GM23338 (cell line): Measurements from ENCODE around the gene NAA20. TPM values are rescaled to one million over a fixed set of nuclear protein-coding genes. Genes with fewer than 3 reads are reported as not detected.
A peak's percentile ranks its signal among the peaks of the same experiment; 100 is the strongest.

Source experiments
- ATAC-seq: fragments of 200-7000 bp; cut with Tn5 transposase; 3 replicates; pipeline ENCODE4 v1.9.1; 2020
- DNase-seq: peaks from one replicate; pipeline ENCODE4 v3.0.0-alpha.2; 2015; ENCODE audit warnings: low spot score
- H2AFZ ChIP-seq: fragments of 200-600 bp; sonication (generic); 2 replicates; pipeline ENCODE4 v1.8.0; 2016; ENCODE audit warnings: antibody characterized with exemption, mild to moderate bottlenecking, moderate library complexity
- H3F3A ChIP-seq: fragments of 200-600 bp; sonication (generic); replicated peaks from 2 replicates; pipeline ENCODE4 v1.8.0; 2017; ENCODE audit warnings: antibody characterized with exemption, mixed run types, low read depth
- H3K27ac ChIP-seq: fragments of 200-600 bp; sonication (generic); 2 replicates; pipeline ENCODE4 v1.6.1; 2016; ENCODE audit warnings: low read depth
- H3K27me3 ChIP-seq: fragments of 200-600 bp; sonication (generic); 2 replicates; pipeline ENCODE4 v1.8.0; 2016; ENCODE audit warnings: mild to moderate bottlenecking, mixed run types, moderate library complexity; ENCODE audit not compliant: insufficient read depth
- H3K36me3 ChIP-seq: fragments of 200-600 bp; sonication (generic); 2 replicates; pipeline ENCODE4 v1.8.0; 2016; ENCODE audit warnings: mild to moderate bottlenecking; ENCODE audit not compliant: insufficient read depth
- H3K4me1 ChIP-seq: fragments of 200-600 bp; sonication (generic); 2 replicates; pipeline ENCODE4 v1.8.0; 2016; ENCODE audit warnings: mild to moderate bottlenecking, moderate library complexity; ENCODE audit not compliant: insufficient read depth
- H3K4me2 ChIP-seq: fragments of 200-600 bp; sonication (generic); 2 replicates; pipeline ENCODE4 v1.7.1; 2017; ENCODE audit warnings: mixed run types
- H3K4me3 ChIP-seq: fragments of 200-600 bp; sonication (generic); 2 replicates; pipeline ENCODE4 v1.6.1; 2016; ENCODE audit warnings: mixed run types
- H3K79me2 ChIP-seq: fragments of 200-600 bp; sonication (generic); replicated peaks from 2 replicates; pipeline ENCODE4 v1.8.0; 2017; ENCODE audit warnings: mild to moderate bottlenecking; ENCODE audit not compliant: insufficient read depth
- H3K9me2 ChIP-seq: fragments of 200-600 bp; sonication (generic); 2 replicates; pipeline ENCODE4 v1.8.0; 2017; ENCODE audit not compliant: insufficient read depth
- H4K20me1 ChIP-seq: fragments of 200-600 bp; sonication (generic); replicated peaks from 2 replicates; pipeline ENCODE4 v1.8.0; 2017; ENCODE audit warnings: mild to moderate bottlenecking; ENCODE audit not compliant: insufficient read depth
- H3K27ac Mint-ChIP-seq: 2 replicates; pipeline ENCODE4 v1.8.0; 2020; ENCODE audit warnings: inconsistent platforms, mild to moderate bottlenecking, moderate library complexity, mixed read lengths
- H3K27me3 Mint-ChIP-seq: 3 replicates; pipeline ENCODE4 v1.8.0; 2022; ENCODE audit warnings: low read depth, mild to moderate bottlenecking, moderate library complexity, mixed read lengths, inconsistent platforms; ENCODE audit not compliant: insufficient read depth, poor library complexity
- H3K36me3 Mint-ChIP-seq: 3 replicates; pipeline ENCODE4 v1.8.0; 2021; ENCODE audit warnings: low read depth, mild to moderate bottlenecking, inconsistent platforms, moderate library complexity, mixed read lengths
- H3K4me1 Mint-ChIP-seq: 3 replicates; pipeline ENCODE4 v1.8.0; 2020; ENCODE audit warnings: mild to moderate bottlenecking, inconsistent platforms, mixed read lengths
- H3K4me3 Mint-ChIP-seq: 3 replicates; pipeline ENCODE4 v1.8.0; 2021; ENCODE audit warnings: moderate library complexity, mild to moderate bottlenecking, inconsistent platforms, mixed read lengths
- H3K9me3 Mint-ChIP-seq: 3 replicates; pipeline ENCODE4 v1.8.0; 2020; ENCODE audit warnings: moderate library complexity, mild to moderate bottlenecking, inconsistent platforms, mixed read lengths
- CREB1 ChIP-seq: fragments of 250-450 bp; sonication (Bioruptor Pico); IDR thresholded peaks from 2 replicates; pipeline ENCODE4 v1.5.0; 2020; ENCODE audit warnings: low read depth, mild to moderate bottlenecking, moderate library complexity
- EZH2 ChIP-seq: fragments of 200-600 bp; sonication (generic); IDR thresholded peaks from one replicate; pipeline ENCODE4 v1.8.0; 2017; ENCODE audit warnings: antibody characterized with exemption, mild to moderate bottlenecking, low read depth; ENCODE audit not compliant: unreplicated experiment
- EZH2phosphoT487 ChIP-seq: fragments of 200-600 bp; sonication (generic); IDR thresholded peaks from one replicate; pipeline ENCODE4 v1.8.1; 2018; ENCODE audit warnings: antibody characterized with exemption; ENCODE audit not compliant: unreplicated experiment
- JUNB ChIP-seq: IDR thresholded peaks from one replicate; pipeline ENCODE4 v1.6.1; 2016; ENCODE audit warnings: antibody characterized with exemption; ENCODE audit not compliant: unreplicated experiment
- NANOG ChIP-seq: IDR thresholded peaks from 2 replicates; pipeline ENCODE4 v1.6.1; 2016; ENCODE audit warnings: antibody characterized with exemption, borderline replicate concordance
- POLR2AphosphoS5 ChIP-seq: IDR thresholded peaks from 2 replicates; pipeline ENCODE4 v1.6.1; 2016; ENCODE audit warnings: antibody characterized with exemption, low read depth
- STAT1 ChIP-seq: IDR thresholded peaks from one replicate; pipeline ENCODE4 v1.6.1; 2016; ENCODE audit warnings: antibody characterized with exemption; ENCODE audit not compliant: unreplicated experiment
- ZNF114 ChIP-seq: fragments of 250-450 bp; sonication (Bioruptor Pico); IDR thresholded peaks from 2 replicates; pipeline ENCODE4 v1.5.0; 2020; ENCODE audit warnings: mild to moderate bottlenecking, moderate library complexity
- ZNF331 ChIP-seq: fragments of 250-450 bp; sonication (Bioruptor Pico); IDR thresholded peaks from 2 replicates; pipeline ENCODE4 v1.5.0; 2020; ENCODE audit warnings: low read depth, mild to moderate bottlenecking, moderate library complexity
- polyA plus RNA-seq: library from polyadenylated mRNA; unstranded; fragments of >200 nt; fragmentation: Nextera tagmentation; extraction: Ambion mirVana; gene quantifications from 2 replicates; pipeline ENCODE4 v1.2.1, GENCODE V29; 2016
- total RNA-seq: library from RNA; depleted of rRNA; stranded (reverse); fragments of >200 nt; shearing (Covaris generic); gene quantifications from 2 replicates; pipeline ENCODE4 v1.2.3, GENCODE V29; 2014
- TF ChIP-seq, protein P1 (sequence below): IDR thresholded peaks from one replicate; pipeline ENCODE4 v1.6.1; 2018; ENCODE audit warnings: antibody characterized with exemption; ENCODE audit not compliant: unreplicated experiment
- TF ChIP-seq, protein P2 (sequence below): fragments of 250-450 bp; sonication (Bioruptor Pico); IDR thresholded peaks from 2 replicates; pipeline ENCODE4 v1.5.0; 2020; ENCODE audit warnings: mild to moderate bottlenecking, moderate library complexity
- TF ChIP-seq, protein P3 (sequence below): IDR thresholded peaks from 2 replicates; pipeline ENCODE4 v1.6.1; 2016; ENCODE audit warnings: antibody characterized with exemption
- TF ChIP-seq, protein P4 (sequence below), 2 experiments: fragments of 200-600 bp in 1 of 2; sonication (generic) in 1 of 2; conservative IDR thresholded peaks; 2 replicates each; pipeline versions ENCODE4 v1.5.1 to v1.6.1; 2016 to 2017; ENCODE audit warnings: antibody characterized with exemption in 2 of 2, low read depth in 2 of 2, mild to moderate bottlenecking in 2 of 2, moderate library complexity in 1 of 2

The NAA20 gene
- total and polyA plus RNA-seq, 2 experiments from 2014 or later, result 28.7 to 117 TPM

DNA sequence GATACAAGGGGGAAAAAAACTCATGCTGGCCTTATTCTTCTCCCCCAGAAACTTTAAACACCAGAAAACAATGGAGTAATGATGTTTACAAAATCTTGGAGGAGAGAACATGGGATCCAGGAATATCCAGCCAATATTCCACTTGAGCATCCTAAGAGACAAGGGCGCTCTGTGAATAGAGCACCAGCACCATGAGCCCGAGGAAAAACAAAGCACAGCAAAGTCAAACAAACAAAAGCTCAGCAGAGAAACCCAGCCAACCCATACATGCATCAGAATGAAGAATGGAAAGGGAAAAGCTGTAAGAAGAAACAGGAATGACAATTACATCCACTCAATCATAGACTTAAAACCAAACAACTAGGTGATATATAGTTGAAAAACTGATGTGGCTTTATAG is 4.6 kb upstream of the NAA20 start:
- peak; percentile 12; the same call in 2 of the 3 replicates for ATAC-seq
- H3K36me3 Mint-ChIP-seq, result no peaks in the 10 kb centered on the region
- Histone ChIP-seq H4K20me1 (no peaks in the 10 kb centered on the region), H3K79me2 (no peaks in the 10 kb centered on the region), H3K4me1 (peaks cover 13% of the 10 kb centered on the region), H3K4me3 (no peak overlapping the region), H3K27ac (no peak overlapping the region), H3F3A (no peaks in the 10 kb centered on the region), H3K9me2 (no peaks in the 10 kb centered on the region), H3K36me3 (no peaks in the 10 kb centered on the region), H3K27me3 (no peaks in the 10 kb centered on the region), H2AFZ (peak overlapping the region; percentile 91), H3K4me2 (no peak overlapping the region)
- TF ChIP-seq EZH2phosphoT487 (no peak), EZH2 (no peak), STAT1 (no peak), CREB1 (CRISPR knock-in tag) (no peak), ZNF331 (CRISPR knock-in tag) (no peak), ZNF114 (CRISPR knock-in tag) (no peak), POLR2AphosphoS5 (no peak), NANOG (no peak), JUNB (no peak)
- TF ChIP-seq, protein P1, sequence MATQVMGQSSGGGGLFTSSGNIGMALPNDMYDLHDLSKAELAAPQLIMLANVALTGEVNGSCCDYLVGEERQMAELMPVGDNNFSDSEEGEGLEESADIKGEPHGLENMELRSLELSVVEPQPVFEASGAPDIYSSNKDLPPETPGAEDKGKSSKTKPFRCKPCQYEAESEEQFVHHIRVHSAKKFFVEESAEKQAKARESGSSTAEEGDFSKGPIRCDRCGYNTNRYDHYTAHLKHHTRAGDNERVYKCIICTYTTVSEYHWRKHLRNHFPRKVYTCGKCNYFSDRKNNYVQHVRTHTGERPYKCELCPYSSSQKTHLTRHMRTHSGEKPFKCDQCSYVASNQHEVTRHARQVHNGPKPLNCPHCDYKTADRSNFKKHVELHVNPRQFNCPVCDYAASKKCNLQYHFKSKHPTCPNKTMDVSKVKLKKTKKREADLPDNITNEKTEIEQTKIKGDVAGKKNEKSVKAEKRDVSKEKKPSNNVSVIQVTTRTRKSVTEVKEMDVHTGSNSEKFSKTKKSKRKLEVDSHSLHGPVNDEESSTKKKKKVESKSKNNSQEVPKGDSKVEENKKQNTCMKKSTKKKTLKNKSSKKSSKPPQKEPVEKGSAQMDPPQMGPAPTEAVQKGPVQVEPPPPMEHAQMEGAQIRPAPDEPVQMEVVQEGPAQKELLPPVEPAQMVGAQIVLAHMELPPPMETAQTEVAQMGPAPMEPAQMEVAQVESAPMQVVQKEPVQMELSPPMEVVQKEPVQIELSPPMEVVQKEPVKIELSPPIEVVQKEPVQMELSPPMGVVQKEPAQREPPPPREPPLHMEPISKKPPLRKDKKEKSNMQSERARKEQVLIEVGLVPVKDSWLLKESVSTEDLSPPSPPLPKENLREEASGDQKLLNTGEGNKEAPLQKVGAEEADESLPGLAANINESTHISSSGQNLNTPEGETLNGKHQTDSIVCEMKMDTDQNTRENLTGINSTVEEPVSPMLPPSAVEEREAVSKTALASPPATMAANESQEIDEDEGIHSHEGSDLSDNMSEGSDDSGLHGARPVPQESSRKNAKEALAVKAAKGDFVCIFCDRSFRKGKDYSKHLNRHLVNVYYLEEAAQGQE, result no peak
- TF ChIP-seq, protein P2, sequence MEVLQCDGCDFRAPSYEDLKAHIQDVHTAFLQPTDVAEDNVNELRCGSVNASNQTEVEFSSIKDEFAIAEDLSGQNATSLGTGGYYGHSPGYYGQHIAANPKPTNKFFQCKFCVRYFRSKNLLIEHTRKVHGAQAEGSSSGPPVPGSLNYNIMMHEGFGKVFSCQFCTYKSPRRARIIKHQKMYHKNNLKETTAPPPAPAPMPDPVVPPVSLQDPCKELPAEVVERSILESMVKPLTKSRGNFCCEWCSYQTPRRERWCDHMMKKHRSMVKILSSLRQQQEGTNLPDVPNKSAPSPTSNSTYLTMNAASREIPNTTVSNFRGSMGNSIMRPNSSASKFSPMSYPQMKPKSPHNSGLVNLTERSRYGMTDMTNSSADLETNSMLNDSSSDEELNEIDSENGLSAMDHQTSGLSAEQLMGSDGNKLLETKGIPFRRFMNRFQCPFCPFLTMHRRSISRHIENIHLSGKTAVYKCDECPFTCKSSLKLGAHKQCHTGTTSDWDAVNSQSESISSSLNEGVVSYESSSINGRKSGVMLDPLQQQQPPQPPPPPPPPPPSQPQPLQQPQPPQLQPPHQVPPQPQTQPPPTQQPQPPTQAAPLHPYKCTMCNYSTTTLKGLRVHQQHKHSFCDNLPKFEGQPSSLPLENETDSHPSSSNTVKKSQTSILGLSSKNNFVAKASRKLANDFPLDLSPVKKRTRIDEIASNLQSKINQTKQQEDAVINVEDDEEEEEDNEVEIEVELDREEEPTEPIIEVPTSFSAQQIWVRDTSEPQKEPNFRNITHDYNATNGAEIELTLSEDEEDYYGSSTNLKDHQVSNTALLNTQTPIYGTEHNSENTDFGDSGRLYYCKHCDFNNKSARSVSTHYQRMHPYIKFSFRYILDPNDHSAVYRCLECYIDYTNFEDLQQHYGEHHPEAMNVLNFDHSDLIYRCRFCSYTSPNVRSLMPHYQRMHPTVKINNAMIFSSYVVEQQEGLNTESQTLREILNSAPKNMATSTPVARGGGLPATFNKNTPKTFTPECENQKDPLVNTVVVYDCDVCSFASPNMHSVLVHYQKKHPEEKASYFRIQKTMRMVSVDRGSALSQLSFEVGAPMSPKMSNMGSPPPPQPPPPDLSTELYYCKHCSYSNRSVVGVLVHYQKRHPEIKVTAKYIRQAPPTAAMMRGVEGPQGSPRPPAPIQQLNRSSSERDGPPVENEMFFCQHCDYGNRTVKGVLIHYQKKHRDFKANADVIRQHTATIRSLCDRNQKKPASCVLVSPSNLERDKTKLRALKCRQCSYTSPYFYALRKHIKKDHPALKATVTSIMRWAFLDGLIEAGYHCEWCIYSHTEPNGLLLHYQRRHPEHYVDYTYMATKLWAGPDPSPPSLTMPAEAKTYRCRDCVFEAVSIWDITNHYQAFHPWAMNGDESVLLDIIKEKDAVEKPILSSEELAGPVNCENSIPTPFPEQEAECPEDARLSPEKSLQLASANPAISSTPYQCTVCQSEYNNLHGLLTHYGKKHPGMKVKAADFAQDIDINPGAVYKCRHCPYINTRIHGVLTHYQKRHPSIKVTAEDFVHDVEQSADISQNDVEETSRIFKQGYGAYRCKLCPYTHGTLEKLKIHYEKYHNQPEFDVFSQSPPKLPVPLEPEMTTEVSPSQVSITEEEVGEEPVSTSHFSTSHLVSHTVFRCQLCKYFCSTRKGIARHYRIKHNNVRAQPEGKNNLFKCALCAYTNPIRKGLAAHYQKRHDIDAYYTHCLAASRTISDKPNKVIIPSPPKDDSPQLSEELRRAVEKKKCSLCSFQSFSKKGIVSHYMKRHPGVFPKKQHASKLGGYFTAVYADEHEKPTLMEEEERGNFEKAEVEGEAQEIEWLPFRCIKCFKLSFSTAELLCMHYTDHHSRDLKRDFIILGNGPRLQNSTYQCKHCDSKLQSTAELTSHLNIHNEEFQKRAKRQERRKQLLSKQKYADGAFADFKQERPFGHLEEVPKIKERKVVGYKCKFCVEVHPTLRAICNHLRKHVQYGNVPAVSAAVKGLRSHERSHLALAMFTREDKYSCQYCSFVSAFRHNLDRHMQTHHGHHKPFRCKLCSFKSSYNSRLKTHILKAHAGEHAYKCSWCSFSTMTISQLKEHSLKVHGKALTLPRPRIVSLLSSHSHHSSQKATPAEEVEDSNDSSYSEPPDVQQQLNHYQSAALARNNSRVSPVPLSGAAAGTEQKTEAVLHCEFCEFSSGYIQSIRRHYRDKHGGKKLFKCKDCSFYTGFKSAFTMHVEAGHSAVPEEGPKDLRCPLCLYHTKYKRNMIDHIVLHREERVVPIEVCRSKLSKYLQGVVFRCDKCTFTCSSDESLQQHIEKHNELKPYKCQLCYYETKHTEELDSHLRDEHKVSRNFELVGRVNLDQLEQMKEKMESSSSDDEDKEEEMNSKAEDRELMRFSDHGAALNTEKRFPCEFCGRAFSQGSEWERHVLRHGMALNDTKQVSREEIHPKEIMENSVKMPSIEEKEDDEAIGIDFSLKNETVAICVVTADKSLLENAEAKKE, result no peak
- TF ChIP-seq, protein P3, sequence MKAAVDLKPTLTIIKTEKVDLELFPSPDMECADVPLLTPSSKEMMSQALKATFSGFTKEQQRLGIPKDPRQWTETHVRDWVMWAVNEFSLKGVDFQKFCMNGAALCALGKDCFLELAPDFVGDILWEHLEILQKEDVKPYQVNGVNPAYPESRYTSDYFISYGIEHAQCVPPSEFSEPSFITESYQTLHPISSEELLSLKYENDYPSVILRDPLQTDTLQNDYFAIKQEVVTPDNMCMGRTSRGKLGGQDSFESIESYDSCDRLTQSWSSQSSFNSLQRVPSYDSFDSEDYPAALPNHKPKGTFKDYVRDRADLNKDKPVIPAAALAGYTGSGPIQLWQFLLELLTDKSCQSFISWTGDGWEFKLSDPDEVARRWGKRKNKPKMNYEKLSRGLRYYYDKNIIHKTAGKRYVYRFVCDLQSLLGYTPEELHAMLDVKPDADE, result no peak
- TF ChIP-seq, protein P4, sequence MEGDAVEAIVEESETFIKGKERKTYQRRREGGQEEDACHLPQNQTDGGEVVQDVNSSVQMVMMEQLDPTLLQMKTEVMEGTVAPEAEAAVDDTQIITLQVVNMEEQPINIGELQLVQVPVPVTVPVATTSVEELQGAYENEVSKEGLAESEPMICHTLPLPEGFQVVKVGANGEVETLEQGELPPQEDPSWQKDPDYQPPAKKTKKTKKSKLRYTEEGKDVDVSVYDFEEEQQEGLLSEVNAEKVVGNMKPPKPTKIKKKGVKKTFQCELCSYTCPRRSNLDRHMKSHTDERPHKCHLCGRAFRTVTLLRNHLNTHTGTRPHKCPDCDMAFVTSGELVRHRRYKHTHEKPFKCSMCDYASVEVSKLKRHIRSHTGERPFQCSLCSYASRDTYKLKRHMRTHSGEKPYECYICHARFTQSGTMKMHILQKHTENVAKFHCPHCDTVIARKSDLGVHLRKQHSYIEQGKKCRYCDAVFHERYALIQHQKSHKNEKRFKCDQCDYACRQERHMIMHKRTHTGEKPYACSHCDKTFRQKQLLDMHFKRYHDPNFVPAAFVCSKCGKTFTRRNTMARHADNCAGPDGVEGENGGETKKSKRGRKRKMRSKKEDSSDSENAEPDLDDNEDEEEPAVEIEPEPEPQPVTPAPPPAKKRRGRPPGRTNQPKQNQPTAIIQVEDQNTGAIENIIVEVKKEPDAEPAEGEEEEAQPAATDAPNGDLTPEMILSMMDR (conservative IDR thresholded peaks at IDR 0.05; ENCODE audit: low read depth in 2 of 2), result no peak
- no peak for DNase-seq
- H3K27ac Mint-ChIP-seq, result no peak overlapping the region
- H3K9me3 Mint-ChIP-seq, result no peaks in the 10 kb centered on the region
- peaks cover 8% of the 10 kb centered on the region for H3K27me3 Mint-ChIP-seq
- no peak overlapping the region for H3K4me3 Mint-ChIP-seq
- peaks cover 15% of the 10 kb centered on the region for H3K4me1 Mint-ChIP-seq
